ENCODE data around the gene MYBPC1. TPM values are rescaled to one million over a fixed set of nuclear protein-coding genes. Genes with fewer than 3 reads are reported as not detected.
"Not testable (repeated sequence)": the region's sequence is repeated elsewhere in the genome, so short reads cannot be mapped to it uniquely, and the experiment has no call there.

The MYBPC1 gene
- total RNA-seq, 1 donor from 2014 or later: not detected

- no peak for DNase-seq (ENCODE audit: extremely low read depth, low read depth, low spot score)
Observed at GRCh38 chr12:101653503-101653902, 58.7 kb downstream of the MYBPC1 start.

GRCh38 chr12:101654442-101654841 is 59.7 kb downstream of the MYBPC1 start:
- DNase-seq (ENCODE audit: extremely low read depth, low read depth, low spot score): no peak

DNA sequence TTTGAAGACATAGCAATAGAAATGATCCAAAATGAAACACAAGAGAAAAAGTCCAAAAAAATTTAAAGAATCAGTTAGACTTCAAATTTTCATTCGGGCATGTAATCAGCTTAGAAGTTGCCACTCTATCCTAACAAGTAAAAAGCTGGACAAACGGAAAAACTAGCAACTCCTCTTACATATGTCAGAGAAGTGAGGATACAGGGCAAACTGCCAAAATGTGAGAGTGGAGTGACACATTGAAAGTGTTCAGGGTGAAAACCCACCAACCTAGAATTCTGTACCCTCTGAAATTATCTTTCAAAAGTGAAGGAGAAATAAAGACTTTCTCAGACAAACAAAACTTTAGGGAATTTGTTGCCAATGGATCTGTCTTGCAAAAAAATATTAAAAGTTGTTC is 60.6 kb downstream of the MYBPC1 start:
- DNase-seq (ENCODE audit: extremely low read depth, low read depth, low spot score): no peak

DNA sequence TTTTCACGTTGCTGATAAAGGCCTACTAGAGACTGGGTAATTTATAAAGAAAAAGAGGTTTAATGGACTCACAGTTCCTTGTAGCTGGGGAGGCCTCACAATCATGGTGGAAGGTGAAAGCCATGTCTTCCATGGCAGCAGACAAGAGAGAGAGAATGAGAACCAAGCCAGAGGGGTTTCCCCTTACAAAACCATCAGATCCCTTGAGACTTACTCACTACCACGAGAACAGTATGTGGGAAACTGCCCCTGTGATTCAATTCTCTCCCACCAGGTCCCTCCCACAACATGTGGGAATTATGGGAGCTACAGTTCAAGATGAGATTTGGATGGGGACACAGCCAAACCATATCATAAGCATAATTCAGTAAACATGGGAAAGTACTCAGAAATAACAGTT is 65.9 kb downstream of the MYBPC1 start:
- DNase-seq (ENCODE audit: extremely low read depth, low read depth, low spot score): not testable (repeated sequence)

- no peak for DNase-seq (ENCODE audit: extremely low read depth, low read depth, low spot score)
Observed at GRCh38 chr12:101663298-101663697, 68.5 kb downstream of the MYBPC1 start.

GRCh38 chr12:101664992-101665391 is 70.2 kb downstream of the MYBPC1 start:
- no peak for DNase-seq (ENCODE audit: extremely low read depth, low read depth, low spot score)

- DNase-seq (ENCODE audit: extremely low read depth, low read depth, low spot score): no peak
Observed at GRCh38 chr12:101666052-101666728, 71.4 kb downstream of the MYBPC1 start.

DNA sequence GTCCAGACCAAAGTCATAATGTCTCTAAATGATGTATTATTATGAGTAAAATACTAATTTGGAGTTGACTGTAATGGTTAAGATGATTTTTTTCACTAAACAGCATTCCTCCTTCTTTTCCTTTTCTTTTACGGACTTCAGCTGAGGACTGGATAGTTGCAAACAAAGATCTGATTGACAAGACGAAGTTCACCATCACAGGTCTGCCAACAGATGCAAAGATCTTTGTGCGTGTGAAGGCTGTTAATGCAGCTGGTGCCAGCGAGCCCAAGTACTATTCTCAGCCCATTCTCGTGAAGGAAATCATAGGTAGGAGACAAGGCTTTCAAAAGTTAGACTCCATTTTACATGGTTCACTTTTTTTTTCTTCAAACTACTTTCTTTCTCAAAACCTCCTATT is 72.8 kb downstream of the MYBPC1 start:
- DNase-seq (ENCODE audit: extremely low read depth, low read depth, low spot score): no peak

DNA sequence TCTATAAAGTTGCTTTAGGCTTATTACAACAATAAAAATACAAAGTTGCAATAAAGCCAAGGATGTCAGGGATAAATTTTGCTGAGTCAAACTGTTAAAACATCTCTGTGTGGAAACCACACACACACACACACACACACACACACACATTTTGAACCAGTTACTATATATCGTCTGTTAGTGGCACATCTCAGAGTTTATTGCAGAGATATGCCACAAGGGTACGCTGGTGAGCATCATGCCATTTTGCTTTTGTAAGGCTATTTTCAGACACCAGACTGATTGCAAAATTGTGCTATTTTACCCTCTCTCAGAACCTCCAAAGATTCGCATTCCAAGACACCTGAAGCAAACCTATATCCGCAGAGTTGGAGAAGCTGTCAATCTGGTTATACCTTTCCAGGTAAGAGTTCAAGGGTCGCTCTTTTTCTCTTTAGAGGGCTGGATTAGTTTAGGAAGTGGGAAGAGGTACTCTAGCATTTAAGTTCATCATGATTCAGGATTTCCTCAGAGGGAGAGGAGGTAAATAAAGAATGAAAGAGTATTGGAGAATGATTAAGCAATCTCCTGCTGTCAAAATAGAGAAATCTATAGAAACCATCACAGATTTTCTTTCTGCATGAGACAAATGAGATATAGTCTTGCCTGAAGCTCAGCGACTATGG is 75.4 kb downstream of the MYBPC1 start:
- no peak for DNase-seq (ENCODE audit: extremely low read depth, low read depth, low spot score)

DNA sequence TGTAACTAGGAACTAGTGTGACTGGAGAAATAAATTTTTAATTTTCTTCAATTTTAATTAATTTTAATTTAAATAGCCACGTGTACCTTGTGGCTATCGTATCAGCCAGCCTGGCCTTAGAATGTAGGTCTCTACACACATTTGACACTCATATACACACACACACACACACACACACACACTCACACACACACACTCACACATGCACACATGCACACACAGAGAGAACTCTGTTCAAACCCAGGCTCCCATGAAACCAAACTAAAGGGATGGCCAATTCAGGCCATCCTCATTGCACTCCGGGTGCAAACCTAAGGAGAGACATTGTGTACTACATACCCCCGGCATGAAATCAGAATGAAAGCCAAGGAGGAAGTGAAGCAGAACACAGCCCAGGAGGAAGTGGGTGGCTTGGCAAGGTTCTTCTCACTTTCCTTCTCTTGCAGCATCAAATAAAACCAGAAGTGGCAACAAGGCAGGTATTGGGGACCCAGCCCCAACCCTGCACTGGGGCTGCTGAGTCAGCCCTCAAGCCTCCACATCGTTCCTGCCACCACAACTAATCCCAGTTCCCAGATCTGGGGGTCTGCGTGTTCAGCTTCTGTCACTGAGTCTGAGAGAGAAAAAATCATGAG is 76.5 kb downstream of the MYBPC1 start:
- DNase-seq (ENCODE audit: extremely low read depth, low read depth, low spot score): no peak

- DNase-seq (ENCODE audit: extremely low read depth, low read depth, low spot score): no peak
Observed at GRCh38 chr12:101671833-101672232, 77.1 kb downstream of the MYBPC1 start.

DNA sequence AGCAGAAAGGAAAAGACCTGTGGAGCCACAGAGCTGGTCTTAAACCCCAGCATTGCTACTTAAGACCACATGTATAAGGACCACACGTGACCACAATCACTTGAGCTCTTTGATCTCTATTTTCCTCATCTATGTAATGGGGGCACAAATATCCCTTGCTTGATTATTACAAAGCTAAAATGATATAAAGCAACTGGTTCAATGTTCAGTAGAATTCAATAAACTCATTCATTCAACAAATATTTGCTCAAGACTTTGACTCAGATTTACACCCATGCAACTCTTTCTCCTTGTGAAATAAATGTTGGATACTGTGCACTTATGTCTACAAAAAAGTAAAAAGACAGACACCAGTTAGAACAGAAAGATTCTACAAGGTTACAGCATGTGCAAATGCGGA is 80.8 kb downstream of the MYBPC1 start:
- DNase-seq (ENCODE audit: extremely low read depth, low read depth, low spot score): no peak

- not testable (repeated sequence) for DNase-seq (ENCODE audit: extremely low read depth, low read depth, low spot score)
Observed at GRCh38 chr12:101676497-101676896, 81.7 kb downstream of the MYBPC1 start.

- no peak for DNase-seq (ENCODE audit: extremely low read depth, low read depth, low spot score)
Observed at GRCh38 chr12:101678081-101678480, 83.3 kb downstream of the MYBPC1 start.

- no peak for DNase-seq (ENCODE audit: extremely low read depth, low read depth, low spot score)
Observed at GRCh38 chr12:101680240-101680639, 85.5 kb downstream of the MYBPC1 start.

DNA sequence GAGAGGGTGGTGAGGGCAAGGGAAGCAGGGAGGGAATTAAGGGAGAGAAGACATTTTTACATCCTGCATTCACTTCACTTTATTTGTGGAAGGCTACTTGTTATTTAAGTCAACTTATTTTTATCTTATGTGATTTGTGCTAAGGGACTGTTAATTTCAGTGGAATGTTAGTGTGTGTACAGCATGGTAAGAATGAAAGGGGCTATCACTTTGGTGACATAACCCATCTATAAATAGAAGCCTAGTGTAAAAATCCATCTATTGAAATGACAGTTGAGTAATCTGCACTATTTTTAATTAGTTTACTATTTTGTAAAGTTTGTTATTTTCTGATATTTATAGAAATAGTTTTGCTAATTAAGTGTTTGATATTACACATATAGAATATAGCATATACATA is 85.9 kb downstream of the MYBPC1 start:
- no peak for DNase-seq (ENCODE audit: extremely low read depth, low read depth, low spot score)

DNA sequence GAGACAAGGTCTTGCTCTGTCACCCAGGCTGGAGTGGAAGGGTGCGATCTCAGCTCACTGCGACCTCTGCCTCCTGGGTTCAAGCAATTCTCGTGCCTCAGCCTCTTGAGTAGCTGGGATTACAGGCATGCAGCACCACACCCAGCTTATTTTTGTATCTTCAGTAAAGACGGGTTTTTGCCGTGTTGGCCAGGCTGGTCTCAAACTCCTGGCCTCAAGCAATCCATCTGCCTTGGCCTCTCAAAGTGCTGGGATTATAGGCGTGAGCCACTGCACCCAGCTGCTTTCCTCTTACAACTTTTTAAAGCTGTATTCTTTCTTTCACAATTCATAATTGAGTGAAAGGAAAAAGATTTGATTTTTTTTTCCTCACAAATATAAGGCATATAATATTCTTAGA is 86.9 kb downstream of the MYBPC1 start:
- not testable (repeated sequence) for DNase-seq (ENCODE audit: extremely low read depth, low read depth, low spot score)

DNA sequence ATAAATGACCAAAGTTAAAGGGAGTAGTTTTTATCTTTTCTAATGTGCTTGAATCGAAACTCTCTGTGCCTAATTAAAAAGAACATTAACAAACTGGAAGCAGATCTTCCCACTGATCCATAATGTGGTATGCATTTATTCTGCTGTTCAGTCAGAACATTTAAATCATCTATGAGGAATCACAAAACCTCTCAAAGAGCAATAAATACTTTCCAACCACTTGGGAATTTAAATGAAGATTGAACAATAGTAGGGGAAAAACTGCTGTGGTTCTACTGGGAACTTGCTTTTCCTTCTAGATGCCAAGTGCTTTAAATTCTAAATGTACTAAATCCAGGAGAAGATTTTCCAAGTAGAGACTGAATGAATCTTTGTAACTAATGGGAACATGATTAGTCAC is 90.3 kb downstream of the MYBPC1 start:
- no peak for DNase-seq (ENCODE audit: extremely low read depth, low read depth, low spot score)

GRCh38 chr12:101686176-101686575 is 91.4 kb downstream of the MYBPC1 start:
- no peak for DNase-seq (ENCODE audit: extremely low read depth, low read depth, low spot score)

- no peak for DNase-seq (ENCODE audit: extremely low read depth, low read depth, low spot score)
Observed at GRCh38 chr12:101690544-101691098, 95.8 kb downstream of the MYBPC1 start.

- no peak for DNase-seq (ENCODE audit: extremely low read depth, low read depth, low spot score)
Observed at GRCh38 chr12:101691503-101692096, 96.8 kb downstream of the MYBPC1 start.
